IPS DF 4.7 (cell line): ENCODE data around the gene CD37.
"Not testable (repeated sequence)": the region's sequence is repeated elsewhere in the genome, so short reads cannot be mapped to it uniquely, and the experiment has no call there.

Source experiments
- DNase-seq: peaks from one replicate; pipeline ENCODE4 v3.0.0-alpha.2; 2013; ENCODE audit warnings: low spot score; ENCODE audit errors: extremely low read depth

The CD37 gene

DNA sequence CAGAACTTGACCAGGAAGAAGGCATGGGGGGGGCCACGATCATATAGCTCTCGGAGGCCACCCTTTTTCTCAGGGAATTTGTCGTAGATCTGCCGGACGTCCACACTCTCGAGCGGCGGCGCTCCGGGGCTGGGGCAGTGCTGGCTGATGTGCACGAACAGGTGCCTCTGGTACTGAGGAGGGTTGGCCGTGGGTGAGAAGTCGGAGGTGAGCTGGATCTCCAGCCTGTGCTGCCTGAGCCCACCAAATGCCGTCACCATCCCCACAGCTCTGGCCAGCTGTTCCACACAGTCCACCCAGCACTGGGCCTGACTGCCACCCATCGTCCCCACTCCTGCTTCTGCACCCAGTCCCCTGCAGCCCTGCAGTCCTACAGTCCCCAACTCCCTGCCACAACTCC, 12.0 kb downstream of the CD37 start:
- DNase-seq, result no peak

DNA sequence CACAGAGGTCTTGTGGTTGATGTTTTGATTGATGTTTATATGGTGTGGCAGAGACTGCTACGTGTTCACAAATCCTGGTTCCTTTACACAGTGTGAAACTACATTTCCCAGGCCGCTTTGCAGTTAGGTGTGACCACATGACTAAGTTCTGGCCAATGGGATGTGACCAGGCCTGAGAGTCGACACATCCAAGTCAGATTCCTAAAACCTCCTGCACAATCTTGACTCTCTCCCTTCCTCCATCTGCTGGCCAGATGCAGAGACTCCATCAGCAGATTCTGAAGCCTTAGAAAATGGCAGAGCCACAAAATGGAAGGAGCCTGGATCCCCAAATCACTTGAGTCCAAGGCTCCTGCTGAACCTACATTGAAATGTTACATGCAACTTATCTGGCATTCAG, 12.6 kb downstream of the CD37 start:
- DNase-seq, result no peak

DNA sequence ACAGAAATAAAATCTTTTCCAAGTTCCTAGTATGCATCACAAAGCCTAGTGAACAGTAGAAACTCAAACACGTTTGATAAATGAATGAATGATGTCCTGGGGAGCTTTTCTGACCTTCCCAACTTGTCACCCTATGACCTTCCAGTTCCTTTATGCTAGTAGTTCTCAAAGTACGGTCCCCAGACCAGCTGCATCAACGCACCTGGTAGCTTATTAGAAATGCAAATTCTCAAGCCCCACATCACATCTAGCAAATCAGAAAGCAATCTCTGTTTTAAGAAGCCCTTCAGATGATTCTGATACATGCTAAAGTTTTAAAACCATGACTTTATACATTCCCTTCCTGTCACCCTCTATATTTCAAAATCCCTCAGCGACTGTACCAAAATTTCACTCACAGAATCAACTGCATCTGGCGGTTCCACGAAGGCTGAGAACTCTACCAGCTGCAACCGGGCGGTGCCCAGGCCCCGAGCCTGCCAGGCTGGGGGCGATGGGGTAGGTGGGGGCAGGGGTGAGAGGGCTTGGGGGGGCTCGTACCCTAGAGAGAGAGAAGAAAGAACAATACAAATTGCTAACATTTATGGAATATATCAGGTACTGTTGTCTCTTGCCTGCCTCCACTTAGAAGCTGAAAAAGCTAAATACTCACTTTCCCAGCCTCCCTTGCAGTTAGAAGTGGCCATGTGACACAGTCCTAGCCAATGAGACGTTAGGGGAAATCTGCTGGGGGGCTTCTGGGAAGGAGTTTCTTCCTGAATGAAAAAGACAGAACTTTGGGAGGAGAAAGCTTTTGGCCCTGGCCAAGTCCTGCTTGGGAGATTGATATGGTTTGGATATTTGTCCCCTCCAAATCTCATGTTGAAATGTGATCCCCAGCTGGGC, 13.3 kb downstream of the CD37 start:
- DNase-seq, result no peak

DNA sequence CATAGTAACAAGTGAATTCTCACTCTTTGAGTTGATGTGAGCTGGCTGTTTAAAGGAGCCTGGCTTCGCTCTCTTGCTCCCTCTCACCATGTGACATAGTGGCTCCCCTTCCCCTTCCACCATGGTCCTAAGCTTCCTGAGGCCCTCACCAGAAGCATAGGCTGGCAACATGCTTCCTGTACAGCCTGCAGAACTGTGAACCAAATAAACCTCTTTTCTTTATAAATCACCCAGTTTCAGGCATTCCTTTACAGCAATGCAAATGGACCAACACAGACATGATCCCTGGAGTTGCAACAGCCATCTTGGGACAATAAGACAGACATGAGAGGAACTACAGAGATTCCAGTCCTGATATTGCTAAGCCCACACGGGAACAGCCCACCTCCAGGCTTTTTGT, 14.4 kb downstream of the CD37 start:
- DNase-seq, result no peak

DNA sequence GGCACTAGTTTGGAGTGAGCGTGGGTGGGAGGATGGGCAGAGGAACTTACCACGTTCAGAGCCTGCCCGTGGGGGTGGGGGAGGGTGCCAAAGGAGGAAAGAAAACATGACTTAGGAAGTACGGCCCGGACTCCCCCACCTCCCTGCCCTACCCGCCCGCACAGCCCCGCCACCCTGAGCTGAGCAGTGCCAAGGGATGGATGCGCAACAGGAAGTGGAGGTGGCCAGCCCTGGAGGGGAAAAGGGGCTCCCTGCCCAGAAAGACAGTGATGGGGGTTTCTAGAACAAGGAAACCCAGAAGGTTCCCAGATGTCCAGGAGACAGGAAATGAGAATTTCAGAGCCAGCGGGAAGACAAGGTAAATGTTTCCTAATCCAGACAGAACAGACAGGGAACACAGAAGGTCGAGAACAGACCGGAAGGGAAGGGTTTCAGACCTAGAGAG, 20.7 kb downstream of the CD37 start:
- DNase-seq, result no peak

DNA sequence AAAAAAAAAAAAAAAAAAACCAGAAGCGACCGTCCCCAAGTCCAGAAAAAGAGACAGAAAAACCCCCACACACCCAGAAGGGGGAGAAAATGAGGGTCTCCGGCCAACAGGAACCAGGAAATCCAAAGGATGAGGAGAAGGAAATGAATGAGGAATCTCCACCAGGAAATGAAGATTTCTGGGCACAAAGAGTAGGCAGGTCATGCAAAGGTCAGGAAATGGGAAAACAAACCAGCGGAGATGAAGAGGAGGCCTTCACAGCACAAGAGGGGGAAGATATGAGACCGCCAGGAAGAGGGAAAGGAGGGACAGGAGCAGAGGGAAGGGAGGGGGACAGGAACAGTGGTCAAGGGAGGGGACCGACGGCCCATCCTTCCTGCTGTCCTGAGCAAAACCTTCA, 21.2 kb downstream of the CD37 start:
- DNase-seq, result no peak

DNA sequence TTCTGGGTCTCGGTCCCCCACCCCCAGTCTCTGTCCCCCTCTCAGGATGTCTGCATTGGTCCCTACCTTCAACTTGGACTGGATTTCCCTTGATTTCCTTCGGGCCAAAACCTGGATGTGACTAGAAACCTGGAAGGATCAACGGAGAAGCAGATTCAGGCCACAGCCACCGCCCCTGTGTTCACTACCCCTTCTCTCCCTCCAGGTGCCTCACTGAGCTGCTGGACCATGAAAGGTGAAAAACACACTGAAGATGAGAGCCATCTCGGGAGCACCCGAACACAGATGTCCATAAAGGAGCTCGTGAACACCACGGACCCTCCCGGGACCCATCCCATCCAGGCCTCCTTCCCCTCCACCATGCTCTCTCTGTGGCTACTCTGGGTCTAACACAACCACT, 22.0 kb downstream of the CD37 start:
- DNase-seq, result no peak

DNA sequence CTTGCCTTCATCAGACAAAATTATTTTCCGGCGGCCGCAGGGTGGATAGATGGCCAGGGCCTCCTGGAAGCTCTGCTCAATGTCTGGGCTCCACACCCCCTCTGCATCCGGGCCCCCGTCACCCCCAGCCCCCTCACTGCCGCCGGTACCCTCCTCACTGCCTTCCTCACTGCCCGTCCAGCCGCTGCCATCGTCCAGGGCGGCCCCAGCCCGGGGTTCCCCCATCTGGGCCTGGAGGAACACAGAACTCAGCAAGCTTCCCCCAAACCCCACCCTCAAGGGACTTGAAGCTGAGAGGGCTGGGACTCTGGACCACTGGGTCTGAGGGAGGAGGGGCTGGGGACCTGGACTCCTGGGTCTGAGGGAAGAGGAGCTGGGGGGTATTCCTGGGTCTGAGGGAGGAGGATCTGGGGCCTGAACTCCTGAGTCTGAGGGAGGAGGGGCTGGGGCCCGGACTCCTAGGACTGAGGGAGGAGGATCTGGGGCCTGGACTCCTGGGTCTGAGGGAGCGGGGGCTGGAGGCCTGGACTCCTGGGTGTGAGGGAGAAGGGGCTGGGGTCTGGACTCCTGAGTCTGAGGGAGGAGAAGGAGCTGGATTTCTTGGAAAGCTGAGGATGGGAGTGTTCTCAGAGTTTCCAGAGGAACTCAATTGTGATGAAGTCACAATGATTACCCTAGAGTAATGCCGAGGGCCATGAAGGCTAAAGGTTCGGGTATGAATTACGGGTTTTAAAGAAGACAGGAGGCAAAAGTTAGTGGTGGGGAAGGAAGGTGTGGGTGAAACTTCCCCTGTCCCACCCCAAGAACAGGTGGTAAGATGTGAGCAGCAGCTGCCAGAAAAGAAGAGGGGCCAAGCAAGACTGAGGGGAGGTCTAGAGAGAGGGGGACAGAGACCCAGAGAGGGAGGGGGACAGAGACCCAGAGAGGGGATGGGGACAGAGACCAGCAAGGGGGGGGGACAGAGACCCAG, 24.9 kb downstream of the CD37 start:
- no peak for DNase-seq

DNA sequence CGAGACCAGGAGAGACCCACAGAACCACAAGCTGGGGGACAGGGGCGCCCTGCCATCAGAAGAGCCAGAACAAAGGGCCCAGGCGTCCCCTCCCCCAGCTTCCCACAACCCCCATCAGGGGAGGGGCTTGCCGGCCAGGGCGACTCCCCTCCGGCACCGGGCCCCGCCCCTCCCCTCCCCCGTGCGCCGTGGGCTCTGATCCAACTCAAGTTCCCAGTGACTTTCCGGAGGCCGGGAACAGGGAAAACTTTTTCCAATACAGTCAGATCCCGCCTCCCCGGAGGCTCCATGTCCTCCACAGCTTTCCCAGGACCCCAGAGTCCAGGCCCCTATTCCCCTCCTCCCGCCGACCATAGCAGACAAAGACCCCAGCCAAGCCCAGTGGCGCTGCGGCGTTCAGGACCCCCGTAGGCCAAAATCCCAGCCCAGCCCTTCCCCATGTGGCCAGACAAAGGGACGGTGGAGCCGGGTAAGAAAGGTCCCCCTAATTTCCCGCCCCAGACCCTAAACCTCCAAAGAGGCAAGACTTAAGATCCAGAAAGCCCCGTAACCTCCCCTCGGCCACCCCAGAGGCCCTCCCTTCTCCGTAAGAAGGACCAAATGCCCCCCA, 26.3 kb downstream of the CD37 start:
- DNase-seq, result no peak

DNA sequence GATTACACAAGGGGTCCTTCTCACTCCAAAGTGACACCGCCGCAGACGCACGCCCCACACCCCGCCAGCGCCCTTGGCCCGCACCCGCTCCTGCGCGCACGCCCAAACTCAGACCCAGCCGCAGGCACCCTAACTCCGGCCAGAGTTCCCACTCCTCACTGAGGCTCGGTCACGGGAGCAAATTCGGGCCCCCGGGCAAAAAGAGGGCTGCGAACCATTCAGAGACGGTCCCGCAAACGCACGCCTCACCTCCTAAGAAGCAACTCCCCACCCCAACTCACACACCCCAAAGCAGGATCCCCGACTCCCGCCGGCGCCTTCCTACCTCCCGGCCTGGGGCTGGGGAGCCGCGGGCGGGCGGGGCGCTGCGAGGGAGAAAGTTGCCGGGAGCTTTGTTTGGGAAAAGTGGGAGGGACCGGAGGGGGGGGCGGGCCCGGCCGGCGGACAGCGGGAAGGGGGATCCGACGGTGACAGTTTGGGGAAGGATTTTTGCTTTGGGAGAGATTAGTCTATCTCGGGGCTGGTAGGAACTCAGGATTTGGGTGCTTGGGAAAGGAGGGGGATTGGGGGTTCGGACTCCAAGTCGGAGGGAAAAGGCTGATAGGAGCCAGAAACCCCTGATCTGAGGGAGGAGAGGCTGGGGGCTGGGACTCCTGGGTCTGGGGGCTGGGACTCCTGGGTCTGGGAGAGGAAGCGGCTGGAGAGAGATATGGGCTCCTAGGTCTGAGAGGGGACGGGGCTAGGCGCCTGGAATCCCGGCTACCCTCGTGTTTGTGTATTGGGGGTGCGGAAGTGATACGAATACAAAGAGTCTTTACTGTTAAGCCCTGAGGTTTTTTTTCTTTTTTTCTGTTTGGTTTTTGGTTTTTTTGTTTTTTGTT, 27.1 kb downstream of the CD37 start, which contains the start of gene TEAD2:
Gene TEAD2 (minus strand): TSS at position 369 of the 881 bp plus-strand sequence. CDS start 2,341 bp downstream, outside the sequence.
- DNase-seq, result no peak

DNA sequence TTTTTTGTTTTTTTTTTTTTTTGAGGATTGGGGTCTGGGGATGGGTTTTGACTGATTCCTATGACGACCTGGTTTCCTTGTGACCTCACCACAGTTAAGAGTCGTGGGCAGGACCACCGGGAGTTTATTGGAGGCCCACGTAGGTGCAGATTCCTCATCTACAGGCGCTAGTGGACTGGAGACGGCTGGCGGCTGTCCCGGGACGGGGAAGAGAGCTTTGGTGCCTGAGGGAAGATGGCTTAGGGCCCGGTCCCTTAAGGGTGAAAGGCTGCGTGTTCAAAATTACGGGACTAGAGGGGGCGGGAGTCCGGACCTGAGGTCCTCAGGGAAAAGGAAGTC, 27.7 kb downstream of the CD37 start:
- DNase-seq, result no peak

DNA sequence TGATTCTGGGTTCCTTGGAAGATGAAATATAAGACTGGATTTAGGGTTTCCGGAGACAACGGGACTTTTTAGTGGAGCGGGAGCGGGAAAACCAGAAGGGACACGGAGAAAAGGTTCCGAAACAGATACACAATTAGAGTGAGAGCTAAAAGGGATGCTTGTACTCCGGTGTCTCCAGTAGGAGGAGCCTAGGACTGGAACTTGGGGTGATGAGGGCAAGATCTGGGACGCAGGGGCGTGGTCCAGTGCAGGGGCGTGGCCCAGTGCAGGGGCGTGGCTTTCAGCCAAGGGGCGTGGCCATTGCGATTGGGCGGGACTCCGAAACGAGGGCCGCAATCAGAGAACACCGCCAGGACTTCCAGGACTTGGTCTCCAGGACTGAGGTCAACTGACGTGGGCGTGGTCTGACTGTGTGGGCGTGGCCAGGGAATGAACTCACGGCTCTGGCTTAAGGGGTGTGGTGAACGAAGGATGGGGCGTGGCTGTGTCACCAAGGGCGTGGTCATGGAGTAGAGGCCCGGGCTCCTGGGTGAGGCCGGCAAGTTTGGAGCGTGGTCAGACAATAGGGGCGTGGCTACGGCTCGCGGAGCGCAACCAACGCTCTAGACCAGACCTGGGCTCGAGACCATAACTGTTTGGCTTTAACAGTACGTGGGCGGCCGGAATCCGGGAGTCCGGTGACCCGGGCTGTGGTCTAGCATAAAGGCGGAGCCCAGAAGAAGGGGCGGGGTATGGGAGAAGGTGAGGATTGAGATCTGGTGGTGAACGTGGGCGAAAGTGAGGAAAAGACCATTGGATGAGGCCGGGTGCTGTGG, 28.3 kb downstream of the CD37 start, which contains the start of gene DKKL1:
Gene DKKL1 (plus strand): TSS at position 610 of the 815 bp plus-strand sequence. CDS start 122 bp downstream, at position 732.
- peak; percentile 94 for DNase-seq

DNA sequence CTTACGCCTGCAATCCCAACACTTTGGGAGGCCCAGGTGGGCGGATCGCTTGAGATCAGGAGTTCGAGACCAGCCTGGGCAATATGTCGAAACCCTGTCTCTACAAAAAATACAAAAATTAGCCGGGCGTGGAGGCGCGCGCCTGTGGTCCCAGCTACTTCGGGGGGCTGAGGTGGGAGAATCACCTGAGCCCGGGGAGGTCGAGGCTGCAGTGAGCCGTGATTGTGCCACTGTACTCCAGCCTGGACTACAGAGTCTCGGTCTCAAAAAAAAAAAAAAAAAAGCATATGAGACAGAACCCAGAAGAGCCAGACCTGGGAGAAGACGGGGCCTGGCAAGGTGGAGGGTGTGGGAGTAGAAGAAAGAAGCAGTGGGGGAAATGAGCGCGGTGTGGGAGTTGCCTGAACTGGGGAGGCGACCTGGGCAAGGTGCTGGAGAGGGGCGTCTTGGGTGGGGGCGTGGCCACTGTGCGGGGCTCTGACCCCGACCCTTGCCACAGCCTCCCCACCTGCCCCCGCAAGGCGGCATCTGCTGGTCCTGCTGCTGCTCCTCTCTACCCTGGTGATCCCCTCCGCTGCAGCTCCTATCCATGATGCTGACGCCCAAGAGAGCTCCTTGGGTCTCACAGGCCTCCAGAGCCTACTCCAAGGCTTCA, 29.0 kb downstream of the CD37 start:
- DNase-seq, result no peak

DNA sequence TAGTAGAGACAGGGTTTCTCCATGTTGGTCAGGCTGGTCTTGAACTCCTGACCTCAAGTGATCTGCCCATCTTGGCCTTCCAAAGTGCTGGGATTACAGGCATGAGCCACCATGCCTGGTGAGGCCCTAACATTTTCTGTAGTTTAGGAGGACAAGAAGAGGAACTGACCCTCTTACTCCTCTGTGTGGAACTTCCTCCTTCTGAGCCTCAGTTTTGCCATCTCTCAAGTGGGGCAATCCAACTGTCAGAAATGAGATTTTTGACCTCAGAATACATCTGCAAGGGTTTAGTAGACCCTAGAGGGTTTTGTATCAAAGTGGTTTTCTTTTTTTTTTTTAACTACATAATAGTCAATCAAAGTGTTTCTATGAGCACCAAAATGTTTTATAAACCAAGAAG, 30.9 kb downstream of the CD37 start:
- no peak for DNase-seq

DNA sequence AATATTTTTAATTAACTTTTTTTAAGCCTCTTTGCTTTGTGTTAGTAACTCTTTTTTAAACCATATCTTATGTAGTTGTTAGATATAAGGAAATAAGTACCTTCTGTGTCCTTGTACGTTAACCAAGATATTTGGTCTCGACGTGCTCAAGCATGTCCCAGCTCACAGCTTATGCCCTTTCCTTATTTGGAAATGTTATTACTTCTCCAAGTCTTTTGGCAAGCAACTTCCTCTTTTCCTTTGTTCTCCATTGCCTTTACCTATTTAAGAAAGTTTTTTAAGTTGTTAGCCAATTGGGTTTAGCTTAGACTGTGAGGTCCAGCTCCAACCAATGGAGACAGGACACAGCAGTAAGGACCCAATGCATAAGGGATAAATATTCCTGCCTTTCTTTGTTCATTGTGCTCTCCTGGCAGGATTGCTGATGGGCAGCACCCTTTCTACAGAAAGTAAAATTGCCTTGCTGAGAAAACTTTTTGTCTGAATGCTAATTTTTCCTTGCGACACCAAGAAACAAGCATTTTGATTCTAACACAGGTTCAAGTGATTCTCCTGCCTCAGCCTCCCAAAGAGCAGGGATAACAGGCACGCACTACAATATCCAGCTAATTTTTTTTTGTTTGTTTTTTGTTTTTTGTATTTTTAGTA, 33.6 kb downstream of the CD37 start:
- DNase-seq, result no peak

DNA sequence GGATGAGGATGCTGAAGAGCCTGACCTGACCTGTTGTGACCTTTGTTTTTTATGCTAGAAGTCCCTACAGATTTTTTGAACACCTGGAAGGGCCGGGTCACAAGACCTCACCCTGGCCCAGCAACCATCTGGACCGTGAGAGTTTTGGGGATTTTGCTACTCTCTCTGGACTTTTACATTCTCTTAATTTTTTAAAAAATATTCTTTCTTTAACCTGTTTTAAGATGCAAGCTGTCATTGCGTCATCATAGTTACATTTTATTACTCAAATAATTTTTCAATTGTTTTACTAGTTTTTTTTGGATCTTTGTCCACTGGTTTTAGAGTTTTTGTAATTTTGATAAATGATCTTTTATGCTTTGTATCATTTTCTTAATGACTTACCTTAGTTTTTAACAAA, 36.0 kb downstream of the CD37 start:
- no peak for DNase-seq

DNA sequence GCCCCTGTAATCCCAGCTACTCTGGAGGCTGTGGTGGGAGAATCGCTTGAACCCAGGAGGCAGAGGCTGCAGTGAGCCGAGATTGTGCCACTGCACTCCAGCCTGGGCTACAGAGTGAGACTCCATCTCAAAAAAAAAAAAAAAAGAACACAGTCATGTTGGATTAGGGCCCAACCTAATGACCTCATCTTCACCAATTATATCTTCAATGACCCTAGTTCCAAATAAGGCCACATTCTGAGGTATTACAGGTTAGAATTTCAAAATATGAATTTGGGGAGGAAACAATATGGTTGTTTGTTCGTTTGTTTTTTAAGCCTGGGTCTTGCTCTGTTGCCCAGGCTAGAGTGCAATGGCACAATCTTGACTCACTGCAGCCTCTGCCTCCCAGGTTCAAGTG, 38.0 kb downstream of the CD37 start:
- DNase-seq, result not testable (repeated sequence)

DNA sequence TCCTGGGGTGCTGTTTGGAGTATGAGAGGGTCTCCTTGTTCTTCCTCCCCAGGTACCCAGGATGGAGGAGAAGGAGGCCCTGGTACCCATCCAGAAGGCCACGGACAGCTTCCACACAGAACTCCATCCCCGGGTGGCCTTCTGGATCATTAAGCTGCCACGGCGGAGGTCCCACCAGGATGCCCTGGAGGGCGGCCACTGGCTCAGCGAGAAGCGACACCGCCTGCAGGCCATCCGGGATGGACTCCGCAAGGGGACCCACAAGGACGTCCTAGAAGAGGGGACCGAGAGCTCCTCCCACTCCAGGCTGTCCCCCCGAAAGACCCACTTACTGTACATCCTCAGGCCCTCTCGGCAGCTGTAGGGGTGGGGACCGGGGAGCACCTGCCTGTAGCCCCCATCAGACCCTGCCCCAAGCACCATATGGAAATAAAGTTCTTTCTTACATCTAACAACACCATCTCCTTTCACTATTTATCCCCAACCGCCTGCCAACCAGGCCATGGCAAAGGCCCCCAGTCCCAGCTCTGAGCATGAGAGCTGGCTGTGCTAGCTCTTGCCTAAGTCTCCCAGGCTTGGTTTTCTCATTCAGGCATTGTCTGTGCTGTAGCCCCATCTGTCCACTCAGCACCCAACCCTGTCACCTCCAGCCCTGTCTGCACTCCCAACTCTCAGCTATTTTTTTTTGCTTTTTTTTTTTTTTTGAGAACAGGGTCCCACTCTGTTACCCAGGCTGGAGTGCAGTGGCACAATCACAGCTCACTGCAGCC, 39.6 kb downstream of the CD37 start:
- no peak for DNase-seq
